SJCRH30 (cell line): ENCODE measurements around the gene PALMD. TPM values are rescaled to one million over a fixed set of nuclear protein-coding genes. Genes with fewer than 3 reads are reported as not detected.

Experiments
- DNase-seq, 2 experiments: peaks; one replicate each; pipeline ENCODE4 v3.0.0-alpha.2; 2015 to 2020
- H3K27ac ChIP-seq: fragments of 250-450 bp; sonication (Bioruptor Pico); 2 replicates; pipeline ENCODE4 v1.5.1; 2020; ENCODE audit warnings: mild to moderate bottlenecking, moderate library complexity
- H3K27me3 ChIP-seq: fragments of 250-450 bp; sonication (Bioruptor Pico); 2 replicates; pipeline ENCODE4 v1.5.1; 2020; ENCODE audit warnings: mild to moderate bottlenecking, moderate library complexity
- H3K36me3 ChIP-seq: fragments of 250-450 bp; sonication (Bioruptor Pico); 2 replicates; pipeline ENCODE4 v1.5.1; 2020; ENCODE audit warnings: mild to moderate bottlenecking, moderate library complexity
- H3K4me1 ChIP-seq: fragments of 250-450 bp; sonication (Bioruptor Pico); 2 replicates; pipeline ENCODE4 v1.5.1; 2020; ENCODE audit warnings: mild to moderate bottlenecking, moderate library complexity
- H3K4me3 ChIP-seq: fragments of 250-450 bp; sonication (Bioruptor Pico); 2 replicates; pipeline ENCODE4 v1.5.1; 2020; ENCODE audit warnings: mild to moderate bottlenecking, moderate library complexity
- H3K9me3 ChIP-seq: fragments of 250-450 bp; sonication (Bioruptor Pico); replicated peaks from 2 replicates; pipeline ENCODE4 v1.5.1; 2020; ENCODE audit warnings: mild to moderate bottlenecking, moderate library complexity
- total RNA-seq: library from RNA; depleted of rRNA; stranded (reverse); fragments of >200 nt; shearing (Covaris generic); gene quantifications from 2 replicates; pipeline ENCODE4 v1.2.3, GENCODE V29; 2014

Gene PALMD
- total RNA-seq, 1 experiment from 2014 or later: 33.5 TPM

DNA sequence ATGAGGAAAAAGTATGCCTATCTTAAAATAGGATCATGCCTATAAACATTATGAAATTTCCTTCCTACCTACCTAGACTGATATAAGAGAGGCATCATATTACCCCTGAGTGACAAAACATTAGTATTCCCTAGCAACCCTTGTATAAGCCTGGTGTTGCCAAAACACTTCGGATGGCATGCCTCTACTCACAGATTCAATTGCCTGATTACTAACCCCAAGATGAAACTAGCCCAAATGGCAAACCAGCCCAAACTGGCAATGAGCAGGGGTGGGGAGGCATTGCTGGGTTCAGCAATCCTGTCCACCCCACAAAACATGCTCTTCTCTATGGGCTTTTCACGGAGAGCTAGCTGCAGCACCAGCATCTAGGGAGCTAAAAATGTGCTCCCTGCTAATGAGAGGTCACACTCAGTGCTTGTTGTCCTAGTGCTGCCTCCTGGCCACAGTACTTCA lies 13.9 kb downstream of the PALMD start:
- no peak overlapping the region for H3K27ac ChIP-seq
- no peak overlapping the region for H3K4me3 ChIP-seq
- no peak for DNase-seq
- H3K4me1 ChIP-seq: no peaks in the 10 kb centered on the region
- no peaks in the 10 kb centered on the region for H3K9me3 ChIP-seq
- H3K36me3 ChIP-seq: peaks cover 26% of the 10 kb centered on the region
- no peaks in the 10 kb centered on the region for H3K27me3 ChIP-seq

DNA sequence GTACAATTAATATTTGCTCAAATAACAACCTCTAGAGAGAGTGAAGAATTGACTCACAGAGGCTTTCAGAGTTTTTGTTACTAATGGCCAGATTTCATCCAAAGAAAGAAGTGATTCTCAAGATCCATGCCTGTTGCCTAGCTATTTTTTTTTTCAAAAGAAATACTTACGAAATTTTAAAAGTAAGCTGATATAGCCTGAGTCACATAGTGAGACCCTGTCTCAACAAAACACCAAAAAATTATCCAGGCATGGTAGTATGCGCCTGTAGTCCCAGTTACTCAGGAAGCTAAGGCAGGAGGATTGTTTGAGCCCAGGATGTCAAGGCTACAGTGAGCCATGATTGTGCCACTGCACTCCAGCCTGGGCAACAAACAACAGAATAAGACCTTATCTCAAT lies 14.6 kb downstream of the PALMD start:
- H3K27me3 ChIP-seq: no peaks in the 10 kb centered on the region
- no peak overlapping the region for H3K4me3 ChIP-seq
- H3K4me1 ChIP-seq: no peaks in the 10 kb centered on the region
- no peak for DNase-seq
- no peaks in the 10 kb centered on the region for H3K9me3 ChIP-seq
- H3K36me3 ChIP-seq: peaks cover 29% of the 10 kb centered on the region
- H3K27ac ChIP-seq: no peak overlapping the region

DNA sequence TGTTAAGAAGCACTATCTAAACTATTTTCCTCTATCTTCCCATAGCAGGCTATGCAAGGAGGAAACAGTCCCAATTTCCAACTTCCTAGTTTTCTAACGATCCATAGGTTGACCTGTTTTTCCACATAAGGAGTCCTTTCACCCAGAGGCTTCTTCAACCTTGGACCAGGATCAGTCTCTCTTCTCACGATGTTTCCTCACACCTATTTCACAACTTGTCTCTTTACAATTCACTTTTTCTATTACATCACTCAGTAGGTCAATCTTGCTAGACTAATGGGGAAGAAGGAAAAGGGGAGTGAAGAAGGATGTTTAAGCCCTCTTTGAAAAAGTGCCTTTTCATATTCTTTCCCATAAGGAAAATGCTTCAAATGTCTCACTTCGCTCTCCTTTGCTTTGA lies 15.9 kb downstream of the PALMD start:
- no peak overlapping the region for H3K4me3 ChIP-seq
- H3K27ac ChIP-seq: no peak overlapping the region
- H3K4me1 ChIP-seq: no peaks in the 10 kb centered on the region
- no peak for DNase-seq
- H3K9me3 ChIP-seq: no peaks in the 10 kb centered on the region
- H3K27me3 ChIP-seq: no peaks in the 10 kb centered on the region
- peaks cover 26% of the 10 kb centered on the region for H3K36me3 ChIP-seq

DNA sequence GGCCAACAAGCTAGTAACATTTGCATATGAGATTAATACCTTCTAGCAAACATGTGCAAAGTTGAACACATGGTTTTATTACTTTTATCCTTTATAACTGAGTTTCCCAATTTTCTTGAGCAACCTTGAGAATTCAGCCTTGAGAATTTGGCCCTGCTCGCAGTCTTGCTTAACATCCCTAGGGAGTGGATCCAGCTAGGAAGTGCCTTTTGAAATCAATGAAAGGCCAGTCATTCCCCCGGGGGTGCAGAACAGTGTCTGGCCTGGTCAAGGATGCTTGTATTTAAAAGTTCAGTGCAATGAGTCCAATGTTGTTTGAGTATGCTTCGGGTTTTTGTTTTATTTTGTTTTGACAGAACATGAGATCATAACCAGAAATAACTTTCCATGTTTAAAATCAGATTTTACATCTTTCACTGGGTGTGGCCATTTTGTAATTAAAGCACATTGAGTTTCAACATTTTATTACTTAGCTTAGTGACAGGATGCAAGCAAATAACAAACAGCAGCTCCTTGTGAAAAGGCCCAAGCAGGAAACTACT lies 16.7 kb downstream of the PALMD start:
- H3K27ac ChIP-seq: no peak overlapping the region
- no peaks in the 10 kb centered on the region for H3K4me1 ChIP-seq
- H3K36me3 ChIP-seq: peaks cover 28% of the 10 kb centered on the region
- no peak for DNase-seq
- H3K9me3 ChIP-seq: no peaks in the 10 kb centered on the region
- H3K27me3 ChIP-seq: no peaks in the 10 kb centered on the region
- no peak overlapping the region for H3K4me3 ChIP-seq

DNA sequence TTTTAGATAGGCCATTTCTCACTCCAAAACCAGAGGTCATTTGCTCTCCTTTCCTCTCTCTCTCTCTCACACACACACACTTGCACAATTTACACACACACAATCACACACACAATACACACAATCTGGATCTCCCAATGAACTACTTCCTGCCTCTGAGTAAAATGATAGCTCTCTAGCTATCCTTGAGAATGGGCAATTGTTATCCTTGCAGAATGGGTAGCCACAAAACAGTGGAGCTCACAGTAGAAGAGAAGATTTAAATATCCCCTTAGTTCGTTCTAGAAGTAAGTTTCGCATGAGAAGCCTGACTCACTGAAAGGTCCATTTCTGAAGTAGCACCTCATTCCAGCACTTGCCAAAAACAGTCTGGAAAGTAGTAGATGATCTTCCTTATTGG lies 17.6 kb downstream of the PALMD start:
- H3K27ac ChIP-seq: no peak overlapping the region
- no peaks in the 10 kb centered on the region for H3K9me3 ChIP-seq
- H3K4me1 ChIP-seq: no peaks in the 10 kb centered on the region
- no peaks in the 10 kb centered on the region for H3K27me3 ChIP-seq
- H3K36me3 ChIP-seq: peaks cover 31% of the 10 kb centered on the region
- DNase-seq: no peak
- no peak overlapping the region for H3K4me3 ChIP-seq

DNA sequence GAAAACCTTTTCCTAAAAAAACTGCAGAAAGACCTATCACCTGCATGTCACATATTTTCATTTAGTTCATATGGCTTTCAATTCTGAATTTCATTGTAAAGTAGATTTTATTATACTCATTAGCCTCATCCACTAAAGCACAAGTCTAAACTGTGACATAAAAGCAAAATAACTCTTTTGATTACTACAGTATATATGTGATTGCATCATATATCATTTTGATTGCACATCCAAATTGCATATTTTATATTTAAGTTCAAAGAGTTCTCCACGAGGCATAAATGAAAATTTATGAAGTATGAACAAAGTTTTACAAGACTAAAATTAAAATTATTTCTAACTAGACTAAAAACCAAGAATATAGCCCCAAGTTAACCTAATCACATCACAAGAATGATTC lies 19.3 kb downstream of the PALMD start:
- H3K4me3 ChIP-seq: no peak overlapping the region
- no peak overlapping the region for H3K27ac ChIP-seq
- no peaks in the 10 kb centered on the region for H3K27me3 ChIP-seq
- H3K36me3 ChIP-seq: peaks cover 44% of the 10 kb centered on the region
- H3K4me1 ChIP-seq: no peaks in the 10 kb centered on the region
- no peaks in the 10 kb centered on the region for H3K9me3 ChIP-seq
- DNase-seq: no peak

DNA sequence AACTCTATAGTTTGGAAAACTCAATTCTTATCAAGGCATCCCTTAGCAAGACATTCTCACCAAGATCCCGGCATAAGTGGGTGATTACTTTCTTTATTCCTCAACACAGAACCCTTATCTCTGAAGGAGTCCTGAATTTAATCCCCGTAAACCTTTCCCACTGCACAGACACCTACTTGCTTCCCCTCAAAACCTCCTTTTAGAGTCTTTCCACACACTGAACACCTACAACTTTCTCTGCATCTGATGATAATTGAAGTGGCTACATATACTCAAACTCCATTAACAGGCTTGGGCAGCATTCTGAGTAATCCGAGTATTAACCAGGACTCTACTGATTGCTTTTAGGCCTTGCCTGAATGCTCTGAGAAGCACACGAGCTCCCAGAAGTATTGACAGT lies 23.5 kb downstream of the PALMD start:
- Histone ChIP-seq H3K4me1 (peaks cover 10% of the 10 kb centered on the region), H3K36me3 (peaks cover 42% of the 10 kb centered on the region), H3K27ac (no peak overlapping the region), H3K4me3 (no peak overlapping the region), H3K9me3 (no peaks in the 10 kb centered on the region), H3K27me3 (no peaks in the 10 kb centered on the region)
- no peak for DNase-seq

DNA sequence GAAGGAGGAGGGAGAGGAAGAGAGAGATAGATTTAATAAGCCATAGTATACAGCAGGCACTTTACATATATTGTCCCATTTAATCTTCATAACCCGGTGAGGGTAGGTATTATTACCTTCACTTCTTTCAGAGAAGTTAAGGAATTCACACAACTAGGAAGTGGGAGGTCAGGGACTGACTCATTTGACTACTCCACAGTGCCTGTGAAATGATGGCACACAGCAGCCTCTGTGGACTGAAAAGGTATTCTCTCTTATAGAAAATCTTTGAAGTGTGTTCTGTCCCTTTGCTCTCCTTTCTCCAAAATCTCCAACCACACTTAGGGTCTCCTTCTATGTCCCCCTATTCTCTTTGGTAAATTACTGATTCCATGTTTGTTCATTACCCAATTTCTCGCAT lies 23.9 kb downstream of the PALMD start:
- no peaks in the 10 kb centered on the region for H3K27me3 ChIP-seq
- peaks cover 15% of the 10 kb centered on the region for H3K4me1 ChIP-seq
- no peaks in the 10 kb centered on the region for H3K9me3 ChIP-seq
- H3K27ac ChIP-seq: no peak overlapping the region
- no peak overlapping the region for H3K4me3 ChIP-seq
- H3K36me3 ChIP-seq: peaks cover 40% of the 10 kb centered on the region
- no peak for DNase-seq

DNA sequence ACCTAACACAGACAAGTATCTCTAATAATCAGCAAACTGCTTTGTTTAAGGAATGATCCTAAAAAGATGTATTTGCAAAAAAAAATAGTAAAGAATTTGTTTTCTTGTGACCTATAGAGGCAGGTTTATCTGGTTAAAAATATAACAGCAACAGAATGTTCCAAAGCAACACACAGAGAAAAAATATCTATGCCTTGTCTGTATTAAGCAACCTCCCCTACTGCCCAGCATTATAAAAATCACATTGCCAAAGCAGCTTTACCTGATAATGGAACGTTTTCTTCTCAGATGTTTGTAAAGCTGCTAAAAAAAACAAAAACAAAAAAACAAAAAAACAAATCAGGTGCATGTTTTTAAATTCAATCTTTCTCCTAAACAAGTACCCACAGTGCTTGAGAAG lies 24.7 kb downstream of the PALMD start:
- Histone ChIP-seq H3K27me3 (no peaks in the 10 kb centered on the region), H3K9me3 (no peaks in the 10 kb centered on the region), H3K4me1 (peaks cover 22% of the 10 kb centered on the region), H3K36me3 (peaks cover 39% of the 10 kb centered on the region), H3K27ac (no peak overlapping the region), H3K4me3 (no peak overlapping the region)
- DNase-seq: no peak

DNA sequence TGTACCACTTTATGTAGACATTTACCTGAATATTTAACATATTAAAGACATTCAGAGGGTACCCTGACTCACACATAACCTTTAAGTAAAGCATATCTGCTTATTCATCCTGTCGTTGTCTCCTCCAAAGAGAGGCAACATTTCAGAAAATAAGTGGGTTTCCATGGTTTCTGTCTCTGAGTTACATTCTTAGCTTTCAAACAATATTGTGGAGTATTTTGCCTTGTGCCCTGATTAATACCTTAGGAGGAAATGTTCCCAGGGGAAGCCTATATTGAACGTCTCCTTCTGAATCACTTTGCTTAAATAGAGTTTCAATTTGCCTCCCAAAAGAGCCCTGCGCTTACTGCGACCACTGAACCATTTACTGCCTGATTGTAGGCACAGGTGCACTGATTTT lies 26.1 kb downstream of the PALMD start:
- no peak overlapping the region for H3K4me3 ChIP-seq
- H3K9me3 ChIP-seq: no peaks in the 10 kb centered on the region
- peaks cover 43% of the 10 kb centered on the region for H3K36me3 ChIP-seq
- peaks cover 37% of the 10 kb centered on the region for H3K4me1 ChIP-seq
- no peak for DNase-seq
- no peaks in the 10 kb centered on the region for H3K27me3 ChIP-seq
- H3K27ac ChIP-seq: no peak overlapping the region

DNA sequence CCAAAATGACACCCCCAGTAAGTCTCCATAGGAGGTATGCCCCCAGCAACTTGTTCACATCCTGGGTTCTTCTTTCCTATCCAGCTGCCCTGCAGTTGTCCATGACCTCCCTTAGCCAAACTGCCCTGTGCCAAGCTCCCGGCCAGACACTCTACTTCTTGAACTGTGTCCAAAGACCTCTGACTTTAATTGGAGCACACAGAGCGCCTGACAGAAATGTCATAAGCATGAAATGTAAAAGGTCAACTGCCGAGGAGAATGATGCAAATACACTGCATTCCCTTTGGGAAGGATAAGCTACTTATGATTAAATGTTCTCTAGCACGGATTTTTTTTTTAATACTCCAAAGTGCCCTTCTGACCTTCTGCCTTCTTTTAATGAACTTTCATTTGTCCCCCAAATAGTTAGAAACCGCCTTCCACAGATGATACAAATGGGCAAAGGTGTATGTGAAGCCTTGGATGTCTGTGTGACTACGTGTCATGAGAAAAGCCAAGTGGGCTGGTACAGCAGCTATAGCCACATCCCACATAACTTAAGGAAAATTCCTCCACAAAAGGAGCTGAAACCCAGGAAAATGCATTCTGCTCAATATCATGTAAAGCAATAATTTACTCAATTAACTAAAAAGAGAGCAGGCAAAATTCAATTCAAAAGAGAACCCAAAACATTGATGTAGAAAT lies 26.8 kb downstream of the PALMD start:
- peaks cover 41% of the 10 kb centered on the region for H3K4me1 ChIP-seq
- H3K27ac ChIP-seq: no peak overlapping the region
- H3K36me3 ChIP-seq: peaks cover 46% of the 10 kb centered on the region
- no peaks in the 10 kb centered on the region for H3K9me3 ChIP-seq
- no peaks in the 10 kb centered on the region for H3K27me3 ChIP-seq
- no peak overlapping the region for H3K4me3 ChIP-seq
- DNase-seq: no peak

DNA sequence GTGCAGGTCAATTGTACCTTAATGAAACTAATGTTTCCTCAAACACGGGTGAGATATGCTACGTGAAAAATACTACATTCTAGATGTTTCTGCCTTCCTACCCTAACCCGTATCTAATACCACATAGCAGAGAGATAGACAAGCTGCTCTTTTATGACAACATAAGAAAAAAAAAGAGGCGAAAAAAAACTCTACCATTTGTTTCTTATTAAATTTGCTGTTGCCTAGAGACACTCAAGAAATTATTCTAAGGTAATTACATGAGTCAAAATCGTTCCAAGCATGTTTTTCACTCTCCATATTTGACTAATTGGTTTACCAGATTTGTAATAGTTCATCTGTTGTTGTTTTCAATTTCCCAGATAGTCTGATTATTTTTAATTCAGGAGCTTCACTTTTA lies 27.4 kb downstream of the PALMD start:
- no peak for DNase-seq
- H3K4me3 ChIP-seq: no peak overlapping the region
- H3K4me1 ChIP-seq: peaks cover 41% of the 10 kb centered on the region
- no peaks in the 10 kb centered on the region for H3K9me3 ChIP-seq
- peaks cover 46% of the 10 kb centered on the region for H3K36me3 ChIP-seq
- H3K27ac ChIP-seq: peak overlapping the region; percentile 92
- H3K27me3 ChIP-seq: no peaks in the 10 kb centered on the region

DNA sequence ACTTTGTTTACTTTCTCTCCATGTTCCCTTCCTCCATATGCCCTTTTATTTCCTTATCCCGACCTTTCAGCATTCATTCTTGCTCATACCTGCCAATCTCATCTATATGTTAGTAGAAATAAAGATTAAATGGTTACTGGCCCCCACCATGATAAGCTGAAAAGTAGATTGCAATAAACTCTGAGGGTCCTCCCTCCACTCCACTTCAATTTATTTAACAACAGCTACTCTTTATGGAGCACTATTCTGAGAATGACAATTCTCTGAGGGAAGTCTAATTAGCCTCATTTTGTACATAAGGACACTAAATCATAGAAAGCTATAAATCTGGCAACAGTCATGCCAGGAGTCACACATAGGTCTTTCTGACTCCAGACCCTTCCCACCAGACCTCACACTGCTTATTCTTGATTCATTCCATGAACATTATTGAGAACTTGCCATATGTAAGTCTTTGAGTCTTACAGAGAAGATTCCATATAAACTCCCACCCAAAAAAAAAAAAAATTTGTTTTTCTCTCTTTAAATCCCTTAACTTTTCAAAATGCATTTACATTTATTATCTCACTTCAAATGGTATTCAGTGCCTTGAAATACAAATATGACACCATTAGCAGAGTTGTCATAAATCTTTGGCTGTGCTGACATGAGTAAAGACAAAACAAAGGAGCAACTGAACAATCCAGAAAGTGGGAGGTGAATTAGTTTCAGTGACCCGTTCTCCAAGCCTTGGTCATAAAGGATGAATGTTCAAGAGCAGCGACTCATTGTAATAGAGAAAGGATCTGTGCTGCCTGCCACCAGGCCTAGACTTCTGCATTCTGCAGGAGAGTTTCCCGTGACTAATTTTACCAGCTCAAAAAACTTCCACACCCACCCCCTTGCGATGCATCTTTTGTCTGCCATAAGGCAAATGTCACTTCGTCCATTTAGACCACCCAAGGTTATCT lies 28.5 kb downstream of the PALMD start:
- Histone ChIP-seq H3K27me3 (no peaks in the 10 kb centered on the region), H3K4me1 (peaks cover 41% of the 10 kb centered on the region), H3K36me3 (peaks cover 35% of the 10 kb centered on the region), H3K4me3 (no peak overlapping the region), H3K27ac (peak overlapping the region; percentile 92), H3K9me3 (no peaks in the 10 kb centered on the region)
- DNase-seq: peak; percentile 87 to 93

DNA sequence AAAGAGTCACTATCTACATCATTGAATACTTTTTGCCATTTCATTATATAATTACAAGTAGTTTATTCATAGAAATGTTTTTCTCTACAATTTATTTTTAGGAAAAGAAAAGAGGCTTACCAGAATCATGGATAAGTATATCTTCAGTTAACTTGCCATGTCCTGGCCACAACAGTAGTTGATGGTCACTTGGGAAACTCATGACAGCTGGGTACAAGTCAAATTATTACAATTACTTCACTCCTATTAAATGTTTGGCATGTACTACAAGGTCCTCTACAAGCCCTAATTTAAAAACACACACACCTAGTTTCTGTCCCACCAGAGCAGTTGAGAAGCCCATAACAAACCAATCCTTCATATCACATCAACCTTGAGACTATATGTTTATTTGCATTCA lies 29.4 kb downstream of the PALMD start:
- Histone ChIP-seq H3K27me3 (no peaks in the 10 kb centered on the region), H3K4me3 (no peak overlapping the region), H3K9me3 (no peaks in the 10 kb centered on the region), H3K4me1 (peaks cover 41% of the 10 kb centered on the region), H3K36me3 (peaks cover 31% of the 10 kb centered on the region), H3K27ac (peak overlapping the region; percentile 92)
- DNase-seq: peak; percentile 24 to 55

DNA sequence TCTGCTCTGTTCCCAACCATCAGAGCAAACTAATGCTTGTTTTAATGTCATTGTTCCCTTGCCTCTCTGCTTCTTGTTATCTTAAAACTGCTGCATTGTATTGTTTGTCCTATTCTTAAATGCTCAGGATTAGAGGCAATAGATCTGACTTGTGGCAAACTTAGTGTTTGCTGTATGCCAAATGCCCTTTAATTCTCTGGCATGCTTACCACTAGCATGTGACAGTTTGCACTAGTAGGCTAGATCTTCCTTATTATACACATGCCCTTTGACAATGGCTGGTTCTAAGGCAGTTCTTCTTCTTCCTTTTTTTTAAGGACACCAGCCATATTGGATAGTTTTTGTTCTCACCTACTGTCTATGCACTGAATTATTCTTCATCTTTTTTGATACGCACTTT lies 30.1 kb downstream of the PALMD start:
- Histone ChIP-seq H3K4me3 (no peak overlapping the region), H3K9me3 (no peaks in the 10 kb centered on the region), H3K4me1 (peaks cover 41% of the 10 kb centered on the region), H3K27me3 (no peaks in the 10 kb centered on the region), H3K27ac (peak overlapping the region; percentile 92), H3K36me3 (peaks cover 31% of the 10 kb centered on the region)
- DNase-seq: no peak
